Measurements from ENCODE around the gene EGLN1. TPM values are rescaled to one million over a fixed set of nuclear protein-coding genes. Genes with fewer than 3 reads are reported as not detected.

The EGLN1 gene
- total RNA-seq, 2 donors from 2014 or later: 3.8 to 36.1 TPM

GRCh38 chr1:231414260-231415016 lies 7.6 kb downstream of the EGLN1 start:
- H3K36me3 Mint-ChIP-seq: peaks cover 10 to 36% of the 10 kb centered on the region in 2 donors
- no peak for ATAC-seq
- no peak for DNase-seq (ENCODE audit: low spot score in 2 of 2)
- no peaks in the 10 kb centered on the region for H3K9me3 Mint-ChIP-seq
- no peak overlapping the region for H3K27ac Mint-ChIP-seq

- peaks cover 10 to 31% of the 10 kb centered on the region in 2 donors for H3K36me3 Mint-ChIP-seq
These were observed 8.4 kb downstream of the EGLN1 start for GRCh38 chr1:231413749-231414082.

GRCh38 chr1:231411036-231411531 lies 11.0 kb downstream of the EGLN1 start:
- DNase-seq (ENCODE audit: low spot score in 2 of 2) (no peak), ATAC-seq (no peak)
- Mint-ChIP-seq H3K9me3 (no peaks in the 10 kb centered on the region), H3K36me3 (peaks cover 10 to 22% of the 10 kb centered on the region in 2 donors), H3K27ac (no peak overlapping the region)

More at GRCh38 chr1:231413749-231414082, 8.4 kb downstream of the EGLN1 start:
- Mint-ChIP-seq H3K9me3 (no peaks in the 10 kb centered on the region), H3K27ac (no peak overlapping the region)
- ATAC-seq: no peak
- no peak for DNase-seq (ENCODE audit: low spot score in 2 of 2)

GRCh38 chr1:231410036-231410612 lies 12.0 kb downstream of the EGLN1 start:
- no peak for ATAC-seq
- no peak overlapping the region for H3K27ac Mint-ChIP-seq
- DNase-seq (ENCODE audit: low spot score in 2 of 2): no peak
- H3K36me3 Mint-ChIP-seq: peaks cover 10 to 22% of the 10 kb centered on the region in 2 donors
- H3K9me3 Mint-ChIP-seq: no peaks in the 10 kb centered on the region

GRCh38 chr1:231408528-231409094 lies 13.5 kb downstream of the EGLN1 start:
- H3K36me3 Mint-ChIP-seq: peaks cover 9 to 15% of the 10 kb centered on the region in 2 donors
- DNase-seq (ENCODE audit: low spot score in 2 of 2) (no peak), ATAC-seq (no peak)
- no peaks in the 10 kb centered on the region for H3K9me3 Mint-ChIP-seq
- H3K27ac Mint-ChIP-seq: no peak overlapping the region

GRCh38 chr1:231407547-231408396 lies 14.3 kb downstream of the EGLN1 start:
- peak; percentile 29 to 52 for ATAC-seq
- Mint-ChIP-seq H3K36me3 (peaks cover under 1 to 7% of the 10 kb centered on the region in 2 donors), H3K9me3 (no peaks in the 10 kb centered on the region), H3K27ac (no peak overlapping the region)
- no peak for DNase-seq (ENCODE audit: low spot score in 2 of 2)

- H3K9me3 Mint-ChIP-seq: no peaks in the 10 kb centered on the region
- no peak for ATAC-seq
- no peak overlapping the region for H3K27ac Mint-ChIP-seq
- H3K36me3 Mint-ChIP-seq: peaks cover 0 to 4% of the 10 kb centered on the region in 2 donors
- no peak for DNase-seq (ENCODE audit: low spot score in 2 of 2)
These were observed 15.0 kb downstream of the EGLN1 start for GRCh38 chr1:231407049-231407448.

- peaks cover 0 to 7% of the 10 kb centered on the region in 2 donors for H3K36me3 Mint-ChIP-seq
- no peak overlapping the region for H3K27ac Mint-ChIP-seq
- no peaks in the 10 kb centered on the region for H3K9me3 Mint-ChIP-seq
- ATAC-seq: no peak
- no peak for DNase-seq (ENCODE audit: low spot score in 2 of 2)
These were observed 17.8 kb downstream of the EGLN1 start for GRCh38 chr1:231404318-231404717.

- Mint-ChIP-seq H3K9me3 (peaks cover 0 to 5% of the 10 kb centered on the region in 2 donors), H3K36me3 (peaks cover 0 to 7% of the 10 kb centered on the region in 2 donors), H3K27ac (no peak overlapping the region)
- no peak for DNase-seq (ENCODE audit: low spot score in 2 of 2)
- no peak for ATAC-seq
These were observed 20.6 kb downstream of the EGLN1 start for GRCh38 chr1:231401478-231401877.

- peaks cover 0 to 7% of the 10 kb centered on the region in 2 donors for H3K36me3 Mint-ChIP-seq
- DNase-seq (ENCODE audit: low spot score in 2 of 2): no peak
- H3K27ac Mint-ChIP-seq: no peak overlapping the region
- ATAC-seq: no peak
- peaks cover 0 to 5% of the 10 kb centered on the region in 2 donors for H3K9me3 Mint-ChIP-seq
These were observed 24.0 kb downstream of the EGLN1 start for GRCh38 chr1:231397886-231398671.

- H3K27ac Mint-ChIP-seq: no peak overlapping the region
- no peaks in the 10 kb centered on the region for H3K36me3 Mint-ChIP-seq
- H3K9me3 Mint-ChIP-seq: peaks cover 0 to 5% of the 10 kb centered on the region in 2 donors
- no peak for ATAC-seq
- no peak for DNase-seq (ENCODE audit: low spot score in 2 of 2)
These were observed 25.4 kb downstream of the EGLN1 start for GRCh38 chr1:231396643-231397042.

- Mint-ChIP-seq H3K36me3 (no peaks in the 10 kb centered on the region), H3K9me3 (peaks cover 0 to 5% of the 10 kb centered on the region in 2 donors), H3K27ac (no peak overlapping the region)
- ATAC-seq (no peak), DNase-seq (ENCODE audit: low spot score in 2 of 2) (no peak)
These were observed 26.1 kb downstream of the EGLN1 start for GRCh38 chr1:231395998-231396390.

GRCh38 chr1:231395076-231395997 lies 26.8 kb downstream of the EGLN1 start:
- H3K36me3 Mint-ChIP-seq: no peaks in the 10 kb centered on the region
- peak overlapping the region in 1 of 2 donors; percentile 1 for H3K27ac Mint-ChIP-seq

GRCh38 chr1:231393668-231394067 lies 28.4 kb downstream of the EGLN1 start:
- Mint-ChIP-seq H3K9me3 (peaks cover 0 to 5% of the 10 kb centered on the region in 2 donors), H3K27ac (no peak overlapping the region), H3K36me3 (peaks cover 0 to 6% of the 10 kb centered on the region in 2 donors)
- DNase-seq (ENCODE audit: low spot score in 2 of 2) (no peak), ATAC-seq (no peak)

More at GRCh38 chr1:231395076-231395997, 26.8 kb downstream of the EGLN1 start:
- ATAC-seq: no peak
- DNase-seq (ENCODE audit: low spot score in 2 of 2): no peak
- peaks cover 0 to 5% of the 10 kb centered on the region in 2 donors for H3K9me3 Mint-ChIP-seq
